Calu3 (cell line): Measurements from ENCODE around the gene WNT5B. TPM values are rescaled to one million over a fixed set of nuclear protein-coding genes. Genes with fewer than 3 reads are reported as not detected.
"Not testable (repeated sequence)": the region's sequence is repeated elsewhere in the genome, so short reads cannot be mapped to it uniquely, and the experiment has no call there.

Experiments used
- BruUV-seq: library from RNA; stranded (reverse); fragments of 400-500 nt; replicated peaks from 2 replicates; lab custom pipeline; 2021; lab: Mats Ljungman, UMichigan
- CTCF ChIA-PET: fragments of 300-600 bp; sonication (Branson Sonifier 250); formaldehyde crosslinking; loops from one replicate; lab custom pipeline; 2022; ENCODE audit warnings: antibody characterized with exemption; lab: Charles Lee
- DNase-seq: peaks from one replicate; pipeline ENCODE4 v3.0.0; 2022
- H3K27ac Mint-ChIP-seq: one replicate; pipeline ENCODE4 v1.8.0; 2022; ENCODE audit warnings: mixed read lengths; ENCODE audit not compliant: unreplicated experiment
- H3K27me3 Mint-ChIP-seq: one replicate; pipeline ENCODE4 v1.8.0; 2022; ENCODE audit warnings: mixed read lengths; ENCODE audit not compliant: unreplicated experiment
- H3K36me3 Mint-ChIP-seq: one replicate; pipeline ENCODE4 v1.8.0; 2022; ENCODE audit warnings: mild to moderate bottlenecking, moderate library complexity, mixed read lengths; ENCODE audit not compliant: insufficient read depth, unreplicated experiment
- H3K4me1 Mint-ChIP-seq: one replicate; pipeline ENCODE4 v1.8.0; 2022; ENCODE audit warnings: mild to moderate bottlenecking, low read depth, mixed read lengths; ENCODE audit not compliant: unreplicated experiment
- H3K4me3 Mint-ChIP-seq: one replicate; pipeline ENCODE4 v1.8.0; 2022; ENCODE audit warnings: mild to moderate bottlenecking, low read depth, moderate library complexity, mixed read lengths; ENCODE audit not compliant: unreplicated experiment
- H3K9me3 Mint-ChIP-seq: one replicate; pipeline ENCODE4 v1.8.0; 2022; ENCODE audit warnings: low read depth, mixed read lengths; ENCODE audit not compliant: unreplicated experiment
- intact Hi-C: fragments of 100-400 bp; cut with micrococcal nuclease; formaldehyde crosslinking; loops from one replicate; pipeline ENCODE4 v1.10.0; 2022; ENCODE audit not compliant: unreplicated experiment
- total RNA-seq: library from RNA; stranded (reverse); gene quantifications from 2 replicates; pipeline ENCODE4 v1.2.3, GENCODE V29; 2022
- TF ChIP-seq, protein P1 (sequence below): fragments of 200-600 bp; IDR thresholded peaks from one replicate; pipeline ENCODE4 v1.8.0; 2022; ENCODE audit warnings: antibody characterized with exemption; ENCODE audit not compliant: unreplicated experiment

Gene WNT5B
- total RNA-seq, 1 experiment from 2014 or later, result 0.24 TPM

DNA sequence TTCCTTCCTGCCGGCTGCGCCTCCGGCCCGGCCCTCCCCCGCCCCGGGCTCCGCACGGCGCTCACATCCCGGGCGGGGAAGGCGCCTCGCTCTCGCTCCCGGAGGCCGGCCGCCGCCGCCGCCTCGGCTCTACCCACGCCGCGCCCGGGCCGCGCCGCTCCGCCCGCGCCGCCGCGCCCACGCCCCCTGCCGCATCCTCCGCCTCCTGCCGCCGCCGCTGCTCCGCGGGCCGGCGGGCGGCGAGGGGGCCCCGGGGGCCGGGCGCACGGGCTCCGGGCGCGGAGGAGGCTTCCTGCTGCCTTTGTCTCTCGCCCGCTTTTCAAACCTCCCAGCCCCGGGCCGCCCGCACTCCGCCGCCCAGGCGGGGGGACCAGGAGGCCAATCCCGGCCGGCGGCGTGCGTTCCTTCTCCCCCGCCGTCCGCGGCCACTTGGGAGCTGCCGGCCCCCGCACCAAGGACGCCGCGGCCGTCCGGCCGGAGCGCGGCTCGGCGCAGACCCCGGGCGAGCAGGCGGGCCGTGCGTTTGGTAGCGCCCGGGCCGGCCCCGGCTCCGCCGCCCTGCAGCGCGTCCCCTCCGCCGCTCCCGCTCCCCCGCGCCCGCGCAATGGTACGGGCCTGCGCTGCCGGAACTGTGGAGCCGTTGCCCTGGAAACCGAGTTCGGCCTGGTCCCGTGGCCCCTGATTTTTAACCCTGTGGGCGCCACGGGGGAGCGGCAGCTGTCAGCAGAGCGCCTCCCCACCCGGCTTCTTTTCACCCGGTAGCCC is 34.6 kb upstream of the WNT5B start, which contains the start of gene FBXL14:
Gene FBXL14, minus strand, starts transcription at position 321 of the 765 bp plus-strand sequence. CDS start 515 bp downstream, outside the sequence.
- H3K27me3 Mint-ChIP-seq, result no peaks in the 10 kb centered on the region
- H3K36me3 Mint-ChIP-seq, result peaks cover 50% of the 10 kb centered on the region
- H3K4me3 Mint-ChIP-seq, result peak within 1 kb of the TSS; percentile 82
- BruUV-seq, result no TSS peak
- intact Hi-C loops, result no loop called here
- H3K4me1 Mint-ChIP-seq, result peaks cover 44% of the 10 kb centered on the region
- peak; percentile 91 for DNase-seq
- CTCF ChIA-PET, result interaction anchor here (0.8 kb wide), 1 partner anchor 331 kb away, joined by 4 read pairs; no protein-coding TSS in a partner anchor
- TF ChIP-seq, protein P1, sequence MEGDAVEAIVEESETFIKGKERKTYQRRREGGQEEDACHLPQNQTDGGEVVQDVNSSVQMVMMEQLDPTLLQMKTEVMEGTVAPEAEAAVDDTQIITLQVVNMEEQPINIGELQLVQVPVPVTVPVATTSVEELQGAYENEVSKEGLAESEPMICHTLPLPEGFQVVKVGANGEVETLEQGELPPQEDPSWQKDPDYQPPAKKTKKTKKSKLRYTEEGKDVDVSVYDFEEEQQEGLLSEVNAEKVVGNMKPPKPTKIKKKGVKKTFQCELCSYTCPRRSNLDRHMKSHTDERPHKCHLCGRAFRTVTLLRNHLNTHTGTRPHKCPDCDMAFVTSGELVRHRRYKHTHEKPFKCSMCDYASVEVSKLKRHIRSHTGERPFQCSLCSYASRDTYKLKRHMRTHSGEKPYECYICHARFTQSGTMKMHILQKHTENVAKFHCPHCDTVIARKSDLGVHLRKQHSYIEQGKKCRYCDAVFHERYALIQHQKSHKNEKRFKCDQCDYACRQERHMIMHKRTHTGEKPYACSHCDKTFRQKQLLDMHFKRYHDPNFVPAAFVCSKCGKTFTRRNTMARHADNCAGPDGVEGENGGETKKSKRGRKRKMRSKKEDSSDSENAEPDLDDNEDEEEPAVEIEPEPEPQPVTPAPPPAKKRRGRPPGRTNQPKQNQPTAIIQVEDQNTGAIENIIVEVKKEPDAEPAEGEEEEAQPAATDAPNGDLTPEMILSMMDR, result no peak
- no peaks in the 10 kb centered on the region for H3K9me3 Mint-ChIP-seq
- peak within 1 kb of the TSS; percentile 97 for H3K27ac Mint-ChIP-seq

DNA sequence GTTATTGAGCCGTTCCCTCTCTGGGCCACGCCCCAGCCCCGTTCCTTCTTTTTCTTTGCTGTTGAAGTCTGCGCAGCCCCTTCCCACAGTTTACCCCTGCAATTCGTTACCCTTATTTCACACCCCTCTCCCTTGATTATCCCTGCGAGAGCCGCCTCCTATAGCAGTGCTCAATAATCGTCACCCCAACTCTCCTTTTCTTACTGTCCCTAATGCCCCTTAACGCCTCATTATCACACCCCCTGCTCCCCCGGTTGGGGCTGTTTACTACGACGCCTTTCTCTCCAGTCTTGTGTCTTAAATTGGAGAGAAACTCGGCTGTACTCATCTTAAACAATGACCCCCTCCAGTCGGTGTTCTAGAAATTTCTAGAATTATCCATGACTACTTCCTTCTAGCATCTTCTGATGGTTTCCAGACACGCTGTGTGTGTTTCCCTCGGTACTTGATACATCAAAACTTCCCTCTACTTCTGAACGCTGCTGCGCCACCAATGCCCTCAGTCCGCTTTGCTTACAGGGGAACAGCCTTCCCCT is 33.9 kb upstream of the WNT5B start:
- Mint-ChIP-seq H3K36me3 (peaks cover 50% of the 10 kb centered on the region), H3K4me1 (peaks cover 44% of the 10 kb centered on the region), H3K9me3 (no peaks in the 10 kb centered on the region), H3K4me3 (peak overlapping the region; percentile 82), H3K27me3 (no peaks in the 10 kb centered on the region), H3K27ac (peak overlapping the region; percentile 97)
- BruUV-seq, result TSS peak; percentile 41
- intact Hi-C loops, result no loop called here
- TF ChIP-seq, protein P1, result no peak
- no peak for DNase-seq
- CTCF ChIA-PET, result no interaction called here

DNA sequence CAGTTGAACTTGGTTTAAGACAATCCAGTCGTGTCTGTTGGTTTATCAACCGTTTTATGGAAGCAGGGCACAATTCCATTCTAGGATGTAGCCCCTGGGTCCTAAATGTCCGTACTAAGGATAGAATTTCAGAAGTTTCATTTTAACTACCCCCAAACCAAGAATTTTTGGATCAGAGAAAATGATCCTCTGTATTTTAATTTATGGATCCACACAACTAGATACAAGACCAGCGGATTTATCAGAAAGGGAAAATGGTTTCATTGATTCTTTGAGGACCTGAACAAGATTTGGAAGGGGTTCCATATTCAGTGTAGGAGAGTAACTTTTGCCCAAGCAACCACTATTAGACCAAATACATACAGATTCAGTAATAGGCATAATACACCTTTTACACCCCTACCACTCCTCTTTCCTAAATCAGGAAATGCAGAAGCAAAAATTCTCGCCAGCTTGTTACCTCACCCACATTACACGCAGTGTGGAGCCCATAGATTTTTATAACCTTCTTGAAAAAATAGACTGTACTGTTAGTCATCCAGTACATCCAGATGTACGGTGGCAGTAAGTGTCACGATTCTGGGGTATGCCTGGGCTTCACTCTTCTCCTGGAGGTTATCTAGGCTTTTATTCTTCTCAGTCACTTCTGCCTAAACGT is 33.2 kb upstream of the WNT5B start:
- intact Hi-C loops, result no loop called here
- peaks cover 38% of the 10 kb centered on the region for H3K4me1 Mint-ChIP-seq
- peak overlapping the region; percentile 82 for H3K4me3 Mint-ChIP-seq
- no peak for DNase-seq
- H3K9me3 Mint-ChIP-seq, result no peaks in the 10 kb centered on the region
- peaks cover 48% of the 10 kb centered on the region for H3K36me3 Mint-ChIP-seq
- H3K27ac Mint-ChIP-seq, result peak overlapping the region; percentile 97
- CTCF ChIA-PET, result no interaction called here
- no TSS peak for BruUV-seq
- H3K27me3 Mint-ChIP-seq, result no peaks in the 10 kb centered on the region
- TF ChIP-seq, protein P1, result no peak

DNA sequence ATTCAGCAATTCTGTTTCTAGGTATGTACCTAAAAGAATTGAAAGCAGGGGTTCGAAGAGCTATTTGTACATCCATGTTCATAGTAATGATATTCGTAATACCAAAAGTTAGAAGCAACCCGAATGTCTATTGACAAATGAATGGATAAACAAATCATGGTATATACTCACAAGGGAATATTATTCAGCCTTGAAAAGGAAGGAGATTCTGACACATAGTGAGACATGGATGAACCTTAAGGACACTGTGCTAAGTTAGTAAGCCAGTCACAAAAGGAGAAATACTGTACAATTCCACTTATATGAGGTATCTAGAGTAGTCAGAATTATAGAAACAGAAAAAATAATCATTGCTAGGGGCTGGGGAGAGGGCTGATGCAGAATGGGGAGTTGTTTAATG is 30.3 kb upstream of the WNT5B start:
- no peaks in the 10 kb centered on the region for H3K9me3 Mint-ChIP-seq
- no peaks in the 10 kb centered on the region for H3K27me3 Mint-ChIP-seq
- CTCF ChIA-PET, result interaction anchor here (0.6 kb wide), 1 partner anchor 11 kb away, joined by 10 read pairs; no protein-coding TSS in a partner anchor
- BruUV-seq, result no TSS peak
- TF ChIP-seq, protein P1, result no peak
- peaks cover 11% of the 10 kb centered on the region for H3K4me1 Mint-ChIP-seq
- intact Hi-C loops, result no loop called here
- H3K4me3 Mint-ChIP-seq, result no peak overlapping the region
- H3K27ac Mint-ChIP-seq, result no peak overlapping the region
- peaks cover 19% of the 10 kb centered on the region for H3K36me3 Mint-ChIP-seq
- DNase-seq, result no peak

DNA sequence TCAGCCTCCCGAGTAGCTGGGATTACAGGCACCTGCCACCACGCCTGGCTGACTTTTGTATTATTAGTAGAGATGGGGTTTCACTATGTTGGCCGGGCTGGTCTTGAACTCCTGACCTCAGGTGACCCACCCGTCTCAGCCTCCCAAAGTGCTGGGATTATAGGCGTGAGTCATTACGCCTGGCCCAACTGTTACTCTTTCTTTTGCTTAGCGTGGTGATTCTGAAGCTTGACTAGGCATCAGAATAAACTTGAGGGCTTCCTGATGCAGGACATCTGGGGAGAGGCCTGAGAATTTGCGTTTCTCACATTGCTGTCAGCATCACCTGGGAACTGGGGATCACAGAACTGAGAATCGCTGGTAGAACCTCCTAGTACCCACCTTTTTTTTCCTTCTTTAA is 26.3 kb upstream of the WNT5B start:
- intact Hi-C loops, BruUV-seq, H3K9me3 Mint-ChIP-seq, H3K27me3 Mint-ChIP-seq, H3K27ac Mint-ChIP-seq, CTCF ChIA-PET, DNase-seq, H3K4me3 Mint-ChIP-seq: not testable (repeated sequence)
- Mint-ChIP-seq H3K4me1 (peaks cover 14% of the 10 kb centered on the region), H3K36me3 (peaks cover 11% of the 10 kb centered on the region)
